Measurements from ENCODE around the gene ANKRD29.
"Not testable (repeated sequence)": the region's sequence is repeated elsewhere in the genome, so short reads cannot be mapped to it uniquely, and the experiment has no call there.

Gene ANKRD29

DNA sequence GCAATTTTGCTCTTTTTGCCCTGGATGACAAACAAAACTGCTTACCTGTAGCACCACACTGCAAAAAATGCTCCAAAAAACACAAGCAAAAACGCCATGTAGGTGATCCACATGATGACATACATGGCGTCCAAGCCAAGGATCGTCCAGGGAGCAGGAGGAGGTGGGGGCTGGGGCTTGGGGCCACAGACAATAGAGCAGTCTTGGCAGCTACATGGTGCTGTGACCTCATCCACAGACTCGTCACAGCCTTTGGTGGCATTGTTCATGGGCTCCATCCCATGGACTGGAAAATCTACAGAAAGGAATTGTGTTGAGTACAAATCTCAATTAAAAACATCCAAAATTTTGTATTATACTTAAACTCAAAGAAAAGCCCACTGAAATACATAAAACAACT, 102.5 kb downstream of the ANKRD29 start:
- TF ChIP-seq, protein P1, sequence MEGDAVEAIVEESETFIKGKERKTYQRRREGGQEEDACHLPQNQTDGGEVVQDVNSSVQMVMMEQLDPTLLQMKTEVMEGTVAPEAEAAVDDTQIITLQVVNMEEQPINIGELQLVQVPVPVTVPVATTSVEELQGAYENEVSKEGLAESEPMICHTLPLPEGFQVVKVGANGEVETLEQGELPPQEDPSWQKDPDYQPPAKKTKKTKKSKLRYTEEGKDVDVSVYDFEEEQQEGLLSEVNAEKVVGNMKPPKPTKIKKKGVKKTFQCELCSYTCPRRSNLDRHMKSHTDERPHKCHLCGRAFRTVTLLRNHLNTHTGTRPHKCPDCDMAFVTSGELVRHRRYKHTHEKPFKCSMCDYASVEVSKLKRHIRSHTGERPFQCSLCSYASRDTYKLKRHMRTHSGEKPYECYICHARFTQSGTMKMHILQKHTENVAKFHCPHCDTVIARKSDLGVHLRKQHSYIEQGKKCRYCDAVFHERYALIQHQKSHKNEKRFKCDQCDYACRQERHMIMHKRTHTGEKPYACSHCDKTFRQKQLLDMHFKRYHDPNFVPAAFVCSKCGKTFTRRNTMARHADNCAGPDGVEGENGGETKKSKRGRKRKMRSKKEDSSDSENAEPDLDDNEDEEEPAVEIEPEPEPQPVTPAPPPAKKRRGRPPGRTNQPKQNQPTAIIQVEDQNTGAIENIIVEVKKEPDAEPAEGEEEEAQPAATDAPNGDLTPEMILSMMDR (IDR thresholded peaks at IDR 0.05; ENCODE audit: low read depth, low read length): no peak
- Histone ChIP-seq H3K36me3 (peaks cover 25% of the 10 kb centered on the region), H3K4me3 (ENCODE audit: low read depth, low read length) (no peak overlapping the region), H3K27ac (no peak overlapping the region), H3K27me3 (ENCODE audit: insufficient read depth, low read depth, severe bottlenecking) (no peaks in the 10 kb centered on the region), H3K9me3 (ENCODE audit: severe bottlenecking) (no peaks in the 10 kb centered on the region)
- no peak for DNase-seq

DNA sequence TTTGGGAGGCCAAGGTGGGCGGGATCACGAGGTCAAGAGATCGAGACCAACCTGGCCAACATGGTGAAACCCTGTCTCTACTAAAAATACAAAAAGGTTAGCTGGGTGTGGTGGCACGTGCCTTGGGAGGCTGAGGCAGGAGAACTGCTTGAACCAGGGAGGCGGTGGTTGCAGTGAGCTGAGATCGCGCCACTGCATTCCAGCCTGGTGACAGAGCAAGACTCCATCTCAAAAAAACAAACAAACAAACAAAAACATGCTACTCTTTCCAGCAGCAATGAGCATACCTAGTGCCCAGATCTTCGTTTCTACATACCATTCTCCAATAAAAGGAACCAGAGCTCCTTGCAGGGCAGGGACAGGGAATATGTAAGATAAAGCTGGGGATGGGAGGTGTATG, 105.2 kb downstream of the ANKRD29 start:
- H3K4me3 ChIP-seq (ENCODE audit: low read depth, low read length); DNase-seq; H3K27me3 ChIP-seq (ENCODE audit: insufficient read depth, low read depth, severe bottlenecking); H3K9me3 ChIP-seq (ENCODE audit: severe bottlenecking); H3K27ac ChIP-seq: not testable (repeated sequence)
- peaks cover 43% of the 10 kb centered on the region for H3K36me3 ChIP-seq

DNA sequence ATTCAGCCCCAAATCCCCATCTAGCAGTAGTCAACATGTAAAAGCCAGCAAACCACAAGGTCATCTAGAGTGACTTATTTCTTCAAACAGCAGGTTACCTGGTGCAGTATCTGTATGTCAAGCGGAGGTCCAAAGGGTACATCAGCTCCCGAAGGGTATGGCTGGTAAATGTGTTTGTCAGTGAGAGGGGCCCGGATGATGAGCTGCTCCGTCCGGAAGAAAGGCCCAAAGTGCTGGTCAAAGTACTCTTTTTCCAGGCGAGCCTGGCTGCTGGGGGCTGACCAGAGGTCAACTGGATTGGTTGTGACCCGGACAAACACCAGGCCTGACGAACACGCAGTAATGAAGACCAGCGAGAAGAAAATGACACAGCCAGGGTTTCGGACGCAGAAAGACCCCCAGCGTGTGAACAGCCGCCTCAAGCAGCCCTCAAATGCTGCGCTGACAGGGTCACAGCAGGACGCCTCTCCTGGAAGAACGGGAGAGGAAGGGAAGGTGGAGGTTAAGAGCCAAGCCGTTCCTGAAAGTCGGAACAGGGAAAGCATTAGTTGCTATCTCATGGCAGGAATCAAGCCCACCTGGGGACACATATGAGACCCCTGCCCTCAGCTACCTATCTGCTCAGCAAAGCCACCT, 106.4 kb downstream of the ANKRD29 start:
- no peak for DNase-seq
- peaks cover 46% of the 10 kb centered on the region for H3K36me3 ChIP-seq
- no peaks in the 10 kb centered on the region for H3K9me3 ChIP-seq (ENCODE audit: severe bottlenecking)
- no peak overlapping the region for H3K4me3 ChIP-seq (ENCODE audit: low read depth, low read length)
- no peaks in the 10 kb centered on the region for H3K27me3 ChIP-seq (ENCODE audit: insufficient read depth, low read depth, severe bottlenecking)
- H3K27ac ChIP-seq: no peak overlapping the region
- TF ChIP-seq, protein P1 (IDR thresholded peaks at IDR 0.05; ENCODE audit: low read depth, low read length): no peak

DNA sequence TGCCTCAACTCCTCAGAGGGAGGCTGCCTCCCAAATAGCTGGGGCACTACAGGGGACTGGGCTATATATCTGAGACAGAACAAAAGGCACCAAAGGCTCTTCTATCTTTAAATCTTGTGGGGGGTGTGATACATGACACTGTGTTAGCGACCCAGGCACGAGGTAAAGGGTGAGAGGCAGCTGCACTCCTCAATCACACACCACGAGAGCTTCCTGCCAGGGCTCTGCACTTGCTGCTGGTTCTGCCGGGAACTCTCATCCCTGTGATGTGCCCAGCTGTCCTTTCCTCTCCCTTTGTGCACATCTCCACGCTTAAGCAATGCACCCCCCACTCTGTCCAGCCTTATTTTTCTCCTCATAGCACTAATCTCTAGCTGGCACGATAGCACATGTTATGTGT, 108.8 kb downstream of the ANKRD29 start:
- H3K4me3 ChIP-seq (ENCODE audit: low read depth, low read length): no peak overlapping the region
- TF ChIP-seq, protein P1 (IDR thresholded peaks at IDR 0.05; ENCODE audit: low read depth, low read length): no peak
- no peak overlapping the region for H3K27ac ChIP-seq
- no peaks in the 10 kb centered on the region for H3K9me3 ChIP-seq (ENCODE audit: severe bottlenecking)
- peaks cover 43% of the 10 kb centered on the region for H3K36me3 ChIP-seq
- no peaks in the 10 kb centered on the region for H3K27me3 ChIP-seq (ENCODE audit: insufficient read depth, low read depth, severe bottlenecking)
- DNase-seq: peak; percentile 9

DNA sequence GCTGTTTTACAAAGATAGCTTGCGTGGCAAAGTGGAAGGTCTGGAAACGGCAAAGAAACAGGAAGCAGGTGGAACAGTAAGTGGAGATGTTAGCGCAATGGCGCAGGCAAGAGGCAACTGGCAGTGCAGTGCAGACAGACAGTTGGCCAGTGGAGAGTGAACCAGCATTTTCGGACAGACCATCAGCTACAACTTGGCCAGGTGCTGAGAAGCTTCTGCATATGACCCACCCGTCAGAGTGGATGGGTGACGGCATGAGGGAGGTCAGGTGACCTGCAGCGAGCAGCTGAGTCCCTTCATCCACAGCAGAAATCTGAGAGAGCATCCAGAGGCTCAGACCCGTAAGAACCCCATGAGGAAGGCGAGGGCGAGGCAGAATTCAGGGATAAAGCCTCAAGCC, 110.2 kb downstream of the ANKRD29 start:
- TF ChIP-seq, protein P1 (IDR thresholded peaks at IDR 0.05; ENCODE audit: low read depth, low read length): no peak
- H3K27me3 ChIP-seq (ENCODE audit: insufficient read depth, low read depth, severe bottlenecking): no peaks in the 10 kb centered on the region
- DNase-seq: no peak
- peaks cover 41% of the 10 kb centered on the region for H3K36me3 ChIP-seq
- H3K9me3 ChIP-seq (ENCODE audit: severe bottlenecking): no peaks in the 10 kb centered on the region
- no peak overlapping the region for H3K27ac ChIP-seq
- H3K4me3 ChIP-seq (ENCODE audit: low read depth, low read length): no peak overlapping the region

DNA sequence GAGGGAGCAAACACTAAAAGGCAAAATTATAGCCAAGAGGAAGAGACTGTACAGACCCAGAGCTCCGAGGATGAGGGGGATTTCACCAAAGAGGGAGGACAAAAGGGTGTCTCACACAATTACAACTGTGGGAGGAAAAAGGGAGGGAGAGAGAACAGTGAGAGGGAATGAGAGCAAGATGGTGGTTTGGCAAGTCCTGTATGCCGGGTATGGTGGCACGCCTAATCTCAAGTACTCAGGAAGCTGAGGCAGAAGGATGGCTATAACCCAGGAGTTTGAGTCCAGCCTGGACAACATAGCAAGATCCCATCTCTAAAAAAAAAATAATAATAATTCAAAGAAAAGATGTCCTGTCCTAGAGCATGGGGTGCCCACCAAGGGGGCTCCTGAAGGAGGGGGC, 110.7 kb downstream of the ANKRD29 start:
- DNase-seq: no peak
- H3K36me3 ChIP-seq: peaks cover 41% of the 10 kb centered on the region
- H3K27me3 ChIP-seq (ENCODE audit: insufficient read depth, low read depth, severe bottlenecking): no peaks in the 10 kb centered on the region
- no peak overlapping the region for H3K4me3 ChIP-seq (ENCODE audit: low read depth, low read length)
- no peak overlapping the region for H3K27ac ChIP-seq
- TF ChIP-seq, protein P1 (IDR thresholded peaks at IDR 0.05; ENCODE audit: low read depth, low read length): no peak
- no peaks in the 10 kb centered on the region for H3K9me3 ChIP-seq (ENCODE audit: severe bottlenecking)

All from WERI-Rb-1 (cell line).